NCI-H748 (cell line): ENCODE data around the gene USE1.
A peak's percentile ranks its signal among the peaks of the same experiment; 100 is the strongest.

Source experiments
- DNase-seq: peaks from one replicate; lab custom pipeline; 2025; ENCODE audit not compliant: unreplicated experiment; lab: John Stamatoyannopoulos, UW

The USE1 gene

DNA sequence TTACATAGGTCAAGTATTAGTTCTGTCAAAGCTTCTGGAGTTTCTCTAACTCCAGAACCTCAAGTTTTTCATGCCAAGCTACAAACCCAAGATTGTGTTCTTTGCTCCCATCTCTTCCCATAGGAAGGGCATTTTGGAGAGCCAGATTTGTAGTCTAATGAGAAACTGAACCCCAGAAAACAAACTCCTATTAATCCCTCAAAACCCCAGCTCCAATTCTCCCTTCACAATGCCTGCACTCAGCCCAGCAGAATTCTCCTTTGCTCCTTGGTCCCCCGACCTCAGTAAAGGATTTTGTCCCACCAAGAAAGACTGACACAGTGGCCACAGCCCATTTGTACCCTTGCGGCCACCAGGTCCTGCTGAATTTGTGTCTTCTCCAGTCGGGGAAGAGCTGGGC is 41.0 kb downstream of the USE1 start:
- DNase-seq: no peak

DNA sequence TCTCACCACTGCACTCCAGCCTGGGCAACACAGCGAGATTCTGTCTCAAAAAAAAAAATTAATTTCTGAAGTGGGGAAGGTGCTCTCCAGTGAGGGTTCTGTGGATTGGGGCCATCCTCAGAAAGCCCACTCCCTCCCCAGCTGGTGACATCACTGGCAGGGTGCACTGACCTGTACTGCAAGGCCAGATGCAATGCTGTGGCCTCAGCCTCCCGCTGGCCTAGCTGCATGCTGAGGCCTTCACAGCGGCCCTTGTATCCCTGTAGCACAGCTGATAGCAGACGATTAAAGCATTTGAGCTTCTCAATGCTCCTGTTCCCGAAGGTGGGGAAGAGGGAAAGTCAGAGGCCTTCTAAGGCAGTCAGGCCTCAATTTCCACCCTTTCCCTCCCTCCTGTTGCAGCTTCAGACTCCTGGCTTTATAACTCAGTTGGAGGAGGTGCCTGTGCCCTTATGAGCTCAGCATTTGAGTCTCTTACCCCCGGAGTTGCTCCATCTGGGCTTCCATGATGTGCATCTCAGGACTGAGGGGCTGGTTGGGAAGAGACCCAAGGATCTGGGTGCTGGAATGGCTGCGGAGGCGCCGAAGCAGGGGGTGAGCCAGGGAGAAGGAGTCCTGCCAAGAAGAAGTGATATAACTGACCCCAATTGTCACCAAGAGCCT is 44.1 kb downstream of the USE1 start:
- no peak for DNase-seq

DNA sequence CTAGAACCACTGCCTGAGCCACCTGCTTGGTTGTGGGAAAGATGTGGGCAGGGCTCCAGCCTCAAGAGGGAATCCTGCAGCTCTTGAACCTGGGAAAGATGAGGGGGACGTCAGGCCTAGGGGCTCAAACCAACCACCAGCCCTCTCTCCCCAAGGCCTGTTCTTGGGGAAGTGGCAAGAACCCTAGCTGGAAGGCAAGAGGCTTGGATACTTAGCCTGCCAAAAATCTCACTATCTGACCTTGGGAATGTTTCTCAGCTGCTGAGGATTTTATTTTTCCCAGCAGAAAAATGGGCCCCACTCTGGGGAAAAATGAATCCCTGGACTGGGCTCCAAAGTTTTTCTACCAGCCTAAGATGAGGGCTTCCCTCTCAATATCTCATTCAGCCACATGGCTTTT is 44.8 kb downstream of the USE1 start:
- no peak for DNase-seq

DNA sequence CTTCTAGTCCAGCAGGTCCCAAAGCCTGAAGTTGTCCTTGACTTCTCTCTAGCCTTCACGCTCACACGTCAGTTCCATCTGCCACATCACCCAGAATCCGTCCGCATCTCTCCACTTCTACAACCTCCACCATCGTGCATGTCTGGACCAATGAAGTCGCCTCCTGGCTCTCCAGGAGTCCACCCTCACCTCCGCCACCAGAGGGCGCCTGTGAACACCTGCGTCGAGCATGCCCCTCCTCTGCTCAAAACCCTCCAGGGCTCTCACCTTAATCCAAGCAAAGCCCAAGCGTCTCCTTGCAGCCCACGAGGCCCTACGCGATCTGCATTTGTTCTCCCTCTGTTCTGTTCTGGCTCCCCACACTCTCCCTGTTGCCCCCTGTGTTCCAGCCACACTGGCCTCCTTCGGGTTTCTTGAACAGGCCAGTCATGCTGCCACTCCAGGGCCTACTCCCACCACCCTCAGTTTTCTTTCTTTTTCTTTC is 45.7 kb downstream of the USE1 start:
- peak; percentile 81 for DNase-seq

DNA sequence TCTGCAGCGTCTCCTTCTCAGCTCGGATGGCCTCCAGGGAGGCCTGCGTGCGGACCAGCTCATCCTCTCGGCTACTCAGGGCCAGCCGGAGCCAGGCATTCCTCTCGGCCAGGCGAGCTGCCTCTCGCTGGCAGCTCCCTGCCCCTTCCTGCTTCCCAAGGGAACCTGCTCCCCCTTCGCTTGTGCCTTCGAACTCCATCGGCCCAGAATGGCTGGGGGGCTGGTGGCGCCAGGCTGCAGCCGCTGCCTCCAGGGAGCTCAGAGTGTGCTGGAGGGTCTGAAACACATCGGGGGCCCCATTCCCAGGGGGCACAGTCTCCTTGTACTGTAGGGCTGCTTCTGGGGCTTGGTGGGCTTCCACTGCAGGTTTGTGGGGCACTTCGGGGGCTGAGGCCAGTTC is 47.4 kb downstream of the USE1 start:
- DNase-seq: no peak

DNA sequence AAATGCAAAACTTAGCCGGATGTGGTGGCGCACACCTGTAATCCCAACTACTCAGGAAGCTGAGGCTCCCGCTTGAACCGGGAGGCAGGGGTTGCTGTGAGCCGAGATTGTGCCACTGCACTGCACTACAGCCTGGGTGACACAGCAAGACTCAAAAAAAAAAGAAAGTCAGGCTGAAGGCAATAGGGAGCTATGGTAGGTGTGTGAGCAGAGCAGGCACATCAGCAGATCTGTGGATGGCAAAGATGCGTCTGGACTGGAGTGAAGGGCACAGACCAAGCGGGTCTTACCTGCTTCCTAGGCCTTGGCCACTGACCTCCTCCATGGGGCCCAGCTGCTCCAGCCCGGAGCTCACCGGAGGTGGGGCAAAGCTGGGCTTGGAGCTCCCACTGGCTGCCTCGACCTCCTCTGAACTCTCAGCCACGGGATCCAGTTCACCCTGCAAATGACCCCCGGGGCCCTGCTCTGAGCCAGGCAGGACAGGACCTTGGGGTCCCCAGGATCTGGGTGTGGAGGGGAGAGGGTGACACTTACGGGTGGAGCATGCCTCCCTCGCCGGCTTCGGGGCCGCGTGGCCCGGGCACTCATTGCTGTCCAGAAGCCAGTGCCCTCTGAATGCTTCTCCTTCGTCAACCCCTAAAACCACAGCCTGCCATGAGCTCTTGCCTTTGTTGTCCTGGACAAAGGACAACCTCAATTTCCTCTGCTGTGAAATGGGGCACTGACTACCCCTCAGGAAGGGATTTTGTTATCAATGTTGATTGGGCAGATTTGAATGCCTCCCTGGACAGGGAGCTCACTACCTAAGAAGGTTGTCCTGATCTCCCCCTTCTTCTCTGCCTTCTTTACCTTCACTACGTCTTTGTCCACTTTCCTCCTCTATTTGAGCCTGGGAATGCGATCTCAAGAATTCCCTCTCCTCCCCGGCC is 48.8 kb downstream of the USE1 start:
- no peak for DNase-seq

DNA sequence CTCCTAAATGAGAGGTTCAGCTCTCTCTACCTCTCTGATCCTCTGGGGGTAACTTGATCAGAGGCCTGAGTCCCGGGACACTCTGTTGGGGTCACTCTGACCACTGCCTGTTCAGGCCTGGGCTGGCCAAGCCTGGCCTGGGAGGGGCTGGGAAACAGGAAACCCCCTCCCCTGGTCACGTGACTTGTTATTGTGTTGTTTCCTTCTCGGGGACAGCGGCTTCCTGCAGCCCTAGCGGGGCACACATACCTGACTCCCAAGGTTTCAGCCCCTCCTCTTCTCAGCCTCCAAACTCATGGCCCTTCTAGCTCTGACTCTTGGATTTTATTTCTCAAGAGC is 49.5 kb downstream of the USE1 start, which contains the start of gene USHBP1:
TSS of gene USHBP1 (minus strand) at position 105 of the 339 bp plus-strand sequence. CDS start 446 bp downstream, outside the sequence.
- no peak for DNase-seq

DNA sequence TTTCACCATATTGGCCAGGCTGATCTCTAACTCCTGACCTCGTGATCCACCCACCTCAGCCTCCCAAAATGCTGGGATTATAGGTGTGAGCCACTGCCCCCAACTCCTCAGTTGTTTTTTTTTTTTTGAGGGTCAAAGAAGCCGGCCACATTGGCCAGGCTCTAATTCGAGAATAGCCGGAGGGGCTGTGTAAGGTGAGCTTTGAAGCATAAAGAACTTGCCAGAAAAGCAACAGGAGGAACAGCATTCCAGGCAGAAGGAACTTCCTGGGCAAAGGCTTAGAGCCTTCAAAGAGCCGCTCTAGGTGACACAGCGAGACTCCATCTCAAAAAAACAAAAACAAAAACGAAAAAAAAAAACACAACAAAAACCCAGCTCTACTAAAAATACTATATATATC is 50.9 kb downstream of the USE1 start:
- DNase-seq: no peak

DNA sequence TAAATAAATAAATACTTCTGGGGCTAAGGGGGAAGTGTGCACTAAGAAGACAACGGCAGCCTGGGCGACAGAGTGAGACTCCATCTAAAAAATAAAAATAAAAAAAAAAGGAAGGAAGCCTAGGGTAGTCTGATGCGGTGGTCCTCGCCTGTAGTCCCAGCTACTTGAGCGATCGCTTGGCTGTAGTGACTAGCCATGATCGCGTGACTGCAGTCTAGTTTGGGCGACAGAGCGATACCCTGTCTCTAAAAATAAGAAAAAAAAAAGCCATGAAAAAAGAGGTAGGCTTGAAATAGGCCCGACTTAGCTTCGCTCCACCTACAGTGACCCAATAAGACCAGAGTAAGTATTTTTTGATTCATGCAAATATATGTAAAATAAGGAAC is 51.4 kb downstream of the USE1 start:
- DNase-seq: no peak

DNA sequence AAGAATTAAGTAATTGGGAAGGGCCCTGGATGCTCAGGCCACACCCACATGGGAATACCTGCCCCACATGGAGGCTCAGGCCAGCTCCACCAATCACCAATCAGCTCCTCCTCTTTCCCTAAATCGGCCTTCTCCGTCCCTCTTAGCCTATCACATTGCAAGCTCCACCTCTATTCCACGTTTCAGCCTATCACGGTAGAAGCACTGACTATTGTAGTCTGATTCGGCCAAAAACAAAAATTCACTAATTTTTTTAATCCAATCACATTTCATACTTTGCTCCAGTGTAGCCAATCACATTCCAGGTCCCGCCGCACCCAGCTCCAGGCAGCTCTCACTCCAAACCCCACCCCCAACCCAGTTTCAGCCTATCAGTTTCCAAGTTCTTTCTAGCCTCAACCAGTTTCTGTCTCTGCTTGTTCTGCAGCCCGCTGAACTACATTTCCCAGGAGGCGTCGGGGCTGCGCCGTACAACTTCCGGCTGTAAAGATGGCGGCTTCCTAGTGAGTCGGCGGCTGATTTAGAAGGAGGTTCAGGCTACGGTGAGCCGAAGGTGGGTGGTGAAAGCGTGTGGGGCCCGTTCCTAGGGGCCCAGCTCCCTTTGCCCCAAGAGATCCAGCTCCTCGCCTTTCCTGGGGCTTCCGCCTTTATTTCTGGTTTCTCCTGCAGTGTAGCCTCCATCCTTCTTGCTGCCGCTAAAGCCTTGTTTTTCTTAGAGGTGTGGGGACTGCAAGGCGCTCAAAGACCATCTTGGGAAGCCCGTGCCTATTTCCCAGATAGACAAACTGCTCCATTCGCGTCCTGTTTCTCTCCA is 52.0 kb downstream of the USE1 start, which contains the start of gene BABAM1:
TSS of gene BABAM1 (plus strand) at position 469 of the 814 bp plus-strand sequence. CDS start 1,364 bp downstream, outside the sequence.
- DNase-seq: peak; percentile 96

DNA sequence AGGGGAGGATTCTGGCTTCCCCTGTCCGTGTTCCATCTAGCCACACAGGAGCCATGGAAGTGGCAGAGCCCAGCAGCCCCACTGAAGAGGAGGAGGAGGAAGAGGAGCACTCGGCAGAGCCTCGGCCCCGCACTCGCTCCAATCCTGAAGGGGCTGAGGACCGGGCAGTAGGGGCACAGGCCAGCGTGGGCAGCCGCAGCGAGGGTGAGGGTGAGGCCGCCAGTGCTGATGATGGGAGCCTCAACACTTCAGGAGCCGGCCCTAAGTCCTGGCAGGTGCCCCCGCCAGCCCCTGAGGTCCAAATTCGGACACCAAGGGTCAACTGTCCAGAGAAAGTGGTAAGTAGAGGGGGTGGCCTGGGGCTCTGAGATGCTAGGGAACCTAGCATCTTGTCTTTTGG is 53.6 kb downstream of the USE1 start:
- DNase-seq: no peak
